HepG2 (cell line): ENCODE results near the gene NUAK2. TPM values are rescaled to one million over a fixed set of nuclear protein-coding genes. Genes with fewer than 3 reads are reported as not detected.

Experiments
- ATAD3A ChIP-seq: sonication (generic); formaldehyde crosslinking; IDR thresholded peaks from 2 replicates; pipeline ENCODE4 v1.4.0; 2020; ENCODE audit warnings: missing genetic modification reagents
- ATF1 ChIP-seq: IDR thresholded peaks from 2 replicates; pipeline ENCODE4 v1.6.1; 2016; ENCODE audit warnings: mild to moderate bottlenecking, control low read depth
- ATRX ChIP-seq: sonication (generic); formaldehyde crosslinking; IDR thresholded peaks from 2 replicates; pipeline ENCODE4 v1.4.0; 2020; ENCODE audit warnings: missing genetic modification reagents, borderline replicate concordance
- BCL3 ChIP-seq: sonication (generic); formaldehyde crosslinking; IDR thresholded peaks from 2 replicates; pipeline ENCODE4 v1.5.1; 2020; ENCODE audit warnings: mild to moderate bottlenecking, missing genetic modification reagents, moderate library complexity
- CBFB ChIP-seq: sonication (generic); formaldehyde crosslinking; IDR thresholded peaks from 2 replicates; pipeline ENCODE4 v1.4.0; 2020; ENCODE audit warnings: missing genetic modification reagents
- CREBL2 ChIP-seq: sonication (generic); formaldehyde crosslinking; IDR thresholded peaks from 2 replicates; pipeline ENCODE4 v1.8.1; 2023; ENCODE audit warnings: missing genetic modification reagents, mild to moderate bottlenecking, borderline replicate concordance
- DNMT1 ChIP-seq: sonication (generic); formaldehyde crosslinking; IDR thresholded peaks from 2 replicates; pipeline ENCODE4 v1.5.1; 2020; ENCODE audit warnings: mild to moderate bottlenecking, missing genetic modification reagents
- ESRRA ChIP-seq: sonication (generic); formaldehyde crosslinking; IDR thresholded peaks from 2 replicates; pipeline ENCODE4 v1.5.1; 2020; ENCODE audit warnings: mild to moderate bottlenecking, low read depth, missing genetic modification reagents
- HMGA1 ChIP-seq: sonication (generic); formaldehyde crosslinking; conservative IDR thresholded peaks from 2 replicates; pipeline ENCODE4 v1.4.0; 2020; ENCODE audit warnings: missing genetic modification reagents
- HMGXB4 ChIP-seq, 2 experiments: sonication (generic) in 1 of 2; formaldehyde crosslinking in 1 of 2; IDR thresholded peaks; 2 replicates each; pipeline versions ENCODE4 v1.4.0 to v1.6.1; 2018 to 2020; ENCODE audit warnings: missing genetic modification reagents in 2 of 2, borderline replicate concordance in 1 of 2, low read depth in 1 of 2, mild to moderate bottlenecking in 1 of 2, missing biosample characterization in 1 of 2
- HOXD1 ChIP-seq: sonication (generic); formaldehyde crosslinking; IDR thresholded peaks from 2 replicates; pipeline ENCODE4 v1.5.0; 2020; ENCODE audit warnings: missing genetic modification reagents
- IRF9 ChIP-seq: sonication (generic); formaldehyde crosslinking; IDR thresholded peaks from 2 replicates; pipeline ENCODE4 v1.8.0; 2022; ENCODE audit warnings: missing genetic modification reagents, mild to moderate bottlenecking, borderline replicate concordance
- MIER2 ChIP-seq: IDR thresholded peaks from 2 replicates; pipeline ENCODE4 v1.6.1; 2016; ENCODE audit warnings: missing biosample characterization, missing genetic modification reagents
- SAP130 ChIP-seq: IDR thresholded peaks from 2 replicates; pipeline ENCODE4 v1.6.1; 2016; ENCODE audit warnings: low read depth
- SMC3 ChIP-seq: IDR thresholded peaks from 2 replicates; pipeline ENCODE4 v1.6.1; 2011; ENCODE audit warnings: low read length, improper control_type of control experiment
- TOPORS ChIP-seq: sonication (generic); formaldehyde crosslinking; IDR thresholded peaks from 2 replicates; pipeline ENCODE4 v1.8.0; 2023; ENCODE audit warnings: mild to moderate bottlenecking, missing genetic modification reagents
- ZFP91 ChIP-seq: sonication (generic); formaldehyde crosslinking; IDR thresholded peaks from 2 replicates; pipeline ENCODE4 v1.9.0; 2022; ENCODE audit warnings: missing genetic modification reagents, mild to moderate bottlenecking, borderline replicate concordance
- ZNF264 ChIP-seq: sonication (generic); formaldehyde crosslinking; IDR thresholded peaks from 2 replicates; pipeline ENCODE4 v1.4.0; 2020; ENCODE audit warnings: missing genetic modification reagents
- ZNF335 ChIP-seq: sonication (generic); formaldehyde crosslinking; IDR thresholded peaks from 2 replicates; pipeline ENCODE4 v1.4.0; 2020; ENCODE audit warnings: missing genetic modification reagents
- ZNF501 ChIP-seq: sonication (generic); formaldehyde crosslinking; IDR thresholded peaks from 2 replicates; pipeline ENCODE4 v1.5.1; 2020; ENCODE audit warnings: mild to moderate bottlenecking, moderate library complexity, missing genetic modification reagents
- ZNF672 ChIP-seq: sonication (generic); formaldehyde crosslinking; IDR thresholded peaks from 2 replicates; pipeline ENCODE4 v1.8.1; 2022; ENCODE audit warnings: missing genetic modification reagents
- ZNF781 ChIP-seq: sonication (generic); formaldehyde crosslinking; IDR thresholded peaks from 2 replicates; pipeline ENCODE4 v1.5.1; 2020; ENCODE audit warnings: borderline replicate concordance, mild to moderate bottlenecking, missing genetic modification reagents; ENCODE audit errors: not compliant biosample characterization
- ZNF788 ChIP-seq: sonication (generic); formaldehyde crosslinking; IDR thresholded peaks from 2 replicates; pipeline ENCODE4 v1.5.0; 2020; ENCODE audit warnings: mild to moderate bottlenecking, missing genetic modification reagents, borderline replicate concordance
- ZNF891 ChIP-seq: sonication (generic); formaldehyde crosslinking; IDR thresholded peaks from 2 replicates; pipeline ENCODE4 v1.5.0; 2020; ENCODE audit warnings: mild to moderate bottlenecking, missing genetic modification reagents
- polyA plus RNA-seq, 8 experiments: library from polyadenylated mRNA; depleted of rRNA in 3 of 8; stranded (reverse) in 7 of 8; unstranded in 1 of 8; fragments of >200 nt; fragmentation: Illumina TruSeq in 4 of 8; extraction: Trizol in 4 of 8; gene quantifications; 2 replicates each; pipeline versions ENCODE4 v1.2.1 to v1.2.3, GENCODE V29; 2011 to 2016; ENCODE audit warnings: low read depth in 4 of 8, missing spikeins in 1 of 8, mixed read lengths in 1 of 8; ENCODE audit not compliant: insufficient read depth in 1 of 8
- total RNA-seq, 5 experiments: library from RNA; depleted of rRNA; stranded (reverse); fragments of >200 nt; fragmentation: Illumina TruSeq; extraction: Trizol; gene quantifications; 2 replicates each; pipeline ENCODE4 v1.2.3, GENCODE V29; 2016; ENCODE audit warnings: low read depth in 1 of 5

Gene NUAK2
- total and polyA plus RNA-seq, 2 of the 13 experiments (the other 11 are each of a cell fraction or from before 2014, with no cell fraction given): 0.75 to 1.1 TPM

GRCh38 chr1:205255941-205256780 is 65.4 kb downstream of the NUAK2 start (continued):
- TF ChIP-seq ZNF788 (no peak), CBFB (0 out of 2 replicates have a peak, but pooled peaks have one; percentile 30), ATAD3A (no peak), HMGXB4 (CRISPR knock-in tag; IDR thresholded peaks at IDR 0.05; ENCODE audit: borderline replicate concordance in 1 of 2, low read depth in 1 of 2) (0 out of 4 replicates have a peak, but pooled peaks have one; percentile 20 to 50), HMGA1 (CRISPR knock-in tag) (no peak), BCL3 (CRISPR knock-in tag) (no peak; the same call in 1 of the 2 replicates), DNMT1 (CRISPR knock-in tag) (no peak), HOXD1 (CRISPR knock-in tag) (no peak), IRF9 (CRISPR knock-in tag) (no peak), ESRRA (CRISPR knock-in tag) (no peak), ATF1 (CRISPR knock-in tag) (no peak), ZNF335 (CRISPR knock-in tag) (peak; percentile 91), SMC3 (peak; percentile 84), ZNF264 (no peak), SAP130 (CRISPR knock-in tag) (no peak), ATRX (CRISPR knock-in tag) (no peak), ZNF781 (no peak), ZNF501 (CRISPR knock-in tag) (peak; percentile 61; the same call in 1 of the 2 replicates), ZFP91 (CRISPR knock-in tag) (no peak), MIER2 (CRISPR knock-in tag) (0 out of 2 replicates have a peak, but pooled peaks have one; percentile 12), CREBL2 (CRISPR knock-in tag) (no peak), TOPORS (CRISPR knock-in tag) (no peak), ZNF672 (CRISPR knock-in tag) (no peak), ZNF891 (CRISPR knock-in tag) (0 out of 2 replicates have a peak, but pooled peaks have one; percentile 25)
